Mesenchymal stem cell (in vitro differentiated cells and primary cell): Measurements from ENCODE around the gene TBC1D22A.

Experiments
- DNase-seq: peaks from one replicate; pipeline ENCODE4 v3.0.0-alpha.2; 2013
- H2AFZ ChIP-seq: one replicate; pipeline ENCODE4 v1.6.1; 2013; ENCODE audit warnings: low read depth, mild to moderate bottlenecking, control low read depth, inconsistent platforms, low read length, moderate library complexity
- H2AK5ac ChIP-seq: 2 replicates; pipeline ENCODE4 v1.6.1; 2013; ENCODE audit warnings: low read length, moderate library complexity, mild to moderate bottlenecking, inconsistent platforms; ENCODE audit not compliant: severe bottlenecking
- H2BK120ac ChIP-seq: one replicate; pipeline ENCODE4 v1.6.1; 2013; ENCODE audit warnings: low read depth, mild to moderate bottlenecking, inconsistent platforms, low read length, moderate library complexity
- H2BK12ac ChIP-seq, 2 experiments: one replicate each; pipeline ENCODE4 v1.6.1; 2013; ENCODE audit warnings: inconsistent platforms in 2 of 2, low read length in 2 of 2, mild to moderate bottlenecking in 2 of 2, moderate library complexity in 2 of 2, control low read depth in 1 of 2
- H2BK15ac ChIP-seq: one replicate; pipeline ENCODE4 v1.6.1; 2013; ENCODE audit warnings: mild to moderate bottlenecking, low read depth, inconsistent platforms; ENCODE audit not compliant: poor library complexity, severe bottlenecking
- H2BK5ac ChIP-seq: 2 replicates; pipeline ENCODE4 v1.6.1; 2013; ENCODE audit warnings: low read depth, mild to moderate bottlenecking, low read length, control low read depth, inconsistent platforms; ENCODE audit not compliant: poor library complexity, severe bottlenecking
- H3K14ac ChIP-seq, 2 experiments: one replicate each; pipeline ENCODE4 v1.6.1; 2013; ENCODE audit warnings: inconsistent platforms in 2 of 2, low read length in 2 of 2, control low read depth in 1 of 2, mild to moderate bottlenecking in 1 of 2, moderate library complexity in 1 of 2
- H3K18ac ChIP-seq, 2 experiments: one replicate each; pipeline ENCODE4 v1.6.1; 2013; ENCODE audit warnings: inconsistent platforms in 2 of 2, low read length in 2 of 2, control low read depth in 1 of 2, low read depth in 1 of 2, mild to moderate bottlenecking in 1 of 2
- H3K23ac ChIP-seq, 2 experiments: one replicate each; pipeline ENCODE4 v1.6.1; 2013; ENCODE audit warnings: inconsistent platforms in 2 of 2, low read length in 2 of 2, mild to moderate bottlenecking in 2 of 2, moderate library complexity in 2 of 2, control low read depth in 1 of 2
- H3K27ac ChIP-seq: 2 replicates; pipeline ENCODE4 v1.5.1; 2013; ENCODE audit warnings: mild to moderate bottlenecking, moderate library complexity, low read length, control low read depth, inconsistent platforms; ENCODE audit not compliant: poor library complexity, severe bottlenecking
- H3K27me3 ChIP-seq, 2 experiments: 2 replicates each; pipeline versions ENCODE4 v1.6.1 to v1.7.0; 2013; ENCODE audit warnings: low read length in 2 of 2, mild to moderate bottlenecking in 2 of 2, moderate library complexity in 2 of 2, control low read depth in 1 of 2, inconsistent platforms in 1 of 2; ENCODE audit not compliant: control insufficient read depth in 1 of 2, insufficient read depth in 1 of 2
- H3K36me3 ChIP-seq, 2 experiments: 2 replicates each; pipeline versions ENCODE4 v1.6.1 to v1.7.0; 2013; ENCODE audit warnings: low read length in 2 of 2, control low read depth in 1 of 2, inconsistent platforms in 1 of 2, low read depth in 1 of 2, mild to moderate bottlenecking in 1 of 2; ENCODE audit not compliant: insufficient read depth in 2 of 2, control insufficient read depth in 1 of 2
- H3K4ac ChIP-seq, 2 experiments: one replicate each; pipeline ENCODE4 v1.6.1; 2013; ENCODE audit warnings: inconsistent platforms in 2 of 2, low read length in 2 of 2, mild to moderate bottlenecking in 2 of 2, moderate library complexity in 2 of 2, control low read depth in 1 of 2, low read depth in 1 of 2
- H3K4me1 ChIP-seq: 2 replicates; pipeline ENCODE4 v1.6.1; 2013; ENCODE audit warnings: low read depth, low read length, control low read depth; ENCODE audit not compliant: control insufficient read depth, insufficient read depth
- H3K4me2 ChIP-seq: 2 replicates; pipeline ENCODE4 v1.6.1; 2013; ENCODE audit warnings: low read length, mild to moderate bottlenecking, inconsistent platforms; ENCODE audit not compliant: poor library complexity, severe bottlenecking
- H3K4me3 ChIP-seq, 2 experiments: 2 replicates each; pipeline versions ENCODE4 v1.5.1 to v1.7.0; 2013; ENCODE audit warnings: low read length in 2 of 2, mild to moderate bottlenecking in 2 of 2, control low read depth in 1 of 2, low read depth in 1 of 2; ENCODE audit not compliant: insufficient read depth in 1 of 2
- H3K79me1 ChIP-seq: replicated peaks from 2 replicates; pipeline ENCODE4 v1.6.1; 2013; ENCODE audit warnings: mild to moderate bottlenecking, control low read depth, low read length, inconsistent platforms; ENCODE audit not compliant: poor library complexity, severe bottlenecking
- H3K9ac ChIP-seq: 2 replicates; pipeline ENCODE4 v1.7.0; 2013; ENCODE audit warnings: mild to moderate bottlenecking, low read length, moderate library complexity
- H3K9me3 ChIP-seq: 2 replicates; pipeline ENCODE4 v1.7.0; 2013; ENCODE audit warnings: mild to moderate bottlenecking, low read length; ENCODE audit not compliant: control insufficient read depth
- H4K8ac ChIP-seq: one replicate; pipeline ENCODE4 v1.6.1; 2013; ENCODE audit warnings: inconsistent platforms, mild to moderate bottlenecking, low read length, moderate library complexity
- H4K91ac ChIP-seq: one replicate; pipeline ENCODE4 v1.6.1; 2013; ENCODE audit warnings: mild to moderate bottlenecking, low read length, inconsistent platforms
- WGBS: methylation state at CpG from one replicate; pipeline ENCODE4 v1.1.7; 2013; ENCODE audit warnings: mixed read lengths; 5-methylcytosine and 5-hydroxymethylcytosine counted together

TBC1D22A gene

DNA sequence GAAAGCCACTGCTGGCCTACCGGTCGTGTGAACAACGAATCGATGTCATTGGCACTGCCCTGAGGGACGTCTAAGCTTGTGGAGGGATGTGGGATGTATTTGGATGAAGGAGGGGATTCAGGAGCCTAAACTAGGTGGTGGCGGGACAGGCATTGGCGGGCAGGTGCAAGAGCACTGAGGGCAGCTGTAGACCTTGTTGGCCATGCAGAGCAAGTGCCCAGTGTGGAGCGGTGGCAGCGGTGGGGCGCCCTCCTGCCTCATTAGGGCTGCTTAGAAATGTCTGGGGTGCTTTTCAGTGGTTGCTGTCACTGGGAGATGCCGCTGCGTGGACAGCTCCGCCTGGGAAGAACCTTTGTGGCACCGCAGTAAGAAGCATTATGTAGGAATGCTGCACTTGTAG, 220.2 kb downstream of the TBC1D22A start:
- Histone ChIP-seq H2BK120ac (no peak overlapping the region), H3K23ac (peak overlapping the region in 1 of 2 experiments; percentile 54), H3K4me1 (peaks cover 10% of the 10 kb centered on the region), H2AFZ (no peak overlapping the region), H2BK15ac (no peak overlapping the region), H3K9ac (no peak overlapping the region), H2BK5ac (no peak overlapping the region), H3K4ac (no peak overlapping the region), H3K4me3 (no peak overlapping the region), H3K27ac (no peak overlapping the region), H2AK5ac (no peak overlapping the region), H3K4me2 (no peak overlapping the region), H3K79me1 (peaks cover 23% of the 10 kb centered on the region), H4K8ac (no peak overlapping the region), H3K27me3 (no peaks in the 10 kb centered on the region), H3K14ac (peak overlapping the region in 1 of 2 experiments; percentile 4), H4K91ac (no peak overlapping the region), H3K9me3 (no peaks in the 10 kb centered on the region), H2BK12ac (no peak overlapping the region), H3K36me3 (peaks cover 14 to 17% of the 10 kb centered on the region in 2 experiments), H3K18ac (no peak overlapping the region)
- DNase-seq: no peak
- WGBS: 96% methylated on average over 14 of the region's 14 CpGs

DNA sequence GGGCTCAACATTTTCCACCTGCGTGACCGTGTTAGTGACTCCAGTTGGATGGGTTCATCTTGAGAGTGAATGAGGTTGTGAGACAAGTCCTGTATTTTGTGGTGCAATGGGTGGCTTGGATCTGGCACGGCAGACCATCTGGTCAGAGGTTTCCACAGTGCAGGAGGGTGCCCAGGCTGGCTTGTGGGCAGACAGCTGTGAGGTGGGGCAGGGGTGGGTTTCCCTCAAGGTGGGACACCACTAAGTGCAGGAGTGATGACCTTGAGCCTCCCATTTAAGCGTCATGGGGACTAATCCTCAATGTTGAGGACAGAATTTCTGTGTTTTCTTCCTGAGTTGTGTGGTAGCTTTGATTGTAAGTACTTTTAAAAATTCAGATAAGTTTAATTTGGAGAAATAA, 220.6 kb downstream of the TBC1D22A start:
- peaks cover 21% of the 10 kb centered on the region for H3K79me1 ChIP-seq
- H2BK15ac ChIP-seq: no peak overlapping the region
- peaks cover 10% of the 10 kb centered on the region for H3K4me1 ChIP-seq
- no peak overlapping the region for H4K91ac ChIP-seq
- H3K9me3 ChIP-seq: no peaks in the 10 kb centered on the region
- no peak overlapping the region for H3K9ac ChIP-seq
- H3K4me3 ChIP-seq: no peak overlapping the region
- no peaks in the 10 kb centered on the region for H3K27me3 ChIP-seq
- H3K14ac ChIP-seq: peak overlapping the region in 1 of 2 experiments; percentile 4
- no peak overlapping the region for H4K8ac ChIP-seq
- H3K23ac ChIP-seq: no peak overlapping the region
- WGBS: 97% methylated on average over 4 of the region's 4 CpGs
- no peak overlapping the region for H2AK5ac ChIP-seq
- H2BK12ac ChIP-seq: no peak overlapping the region
- no peak overlapping the region for H3K4me2 ChIP-seq
- peaks cover 10 to 17% of the 10 kb centered on the region in 2 experiments for H3K36me3 ChIP-seq
- no peak for DNase-seq
- no peak overlapping the region for H3K18ac ChIP-seq
- no peak overlapping the region for H3K27ac ChIP-seq
- no peak overlapping the region for H2BK5ac ChIP-seq
- H2BK120ac ChIP-seq: no peak overlapping the region
- H3K4ac ChIP-seq: no peak overlapping the region
- H2AFZ ChIP-seq: no peak overlapping the region

DNA sequence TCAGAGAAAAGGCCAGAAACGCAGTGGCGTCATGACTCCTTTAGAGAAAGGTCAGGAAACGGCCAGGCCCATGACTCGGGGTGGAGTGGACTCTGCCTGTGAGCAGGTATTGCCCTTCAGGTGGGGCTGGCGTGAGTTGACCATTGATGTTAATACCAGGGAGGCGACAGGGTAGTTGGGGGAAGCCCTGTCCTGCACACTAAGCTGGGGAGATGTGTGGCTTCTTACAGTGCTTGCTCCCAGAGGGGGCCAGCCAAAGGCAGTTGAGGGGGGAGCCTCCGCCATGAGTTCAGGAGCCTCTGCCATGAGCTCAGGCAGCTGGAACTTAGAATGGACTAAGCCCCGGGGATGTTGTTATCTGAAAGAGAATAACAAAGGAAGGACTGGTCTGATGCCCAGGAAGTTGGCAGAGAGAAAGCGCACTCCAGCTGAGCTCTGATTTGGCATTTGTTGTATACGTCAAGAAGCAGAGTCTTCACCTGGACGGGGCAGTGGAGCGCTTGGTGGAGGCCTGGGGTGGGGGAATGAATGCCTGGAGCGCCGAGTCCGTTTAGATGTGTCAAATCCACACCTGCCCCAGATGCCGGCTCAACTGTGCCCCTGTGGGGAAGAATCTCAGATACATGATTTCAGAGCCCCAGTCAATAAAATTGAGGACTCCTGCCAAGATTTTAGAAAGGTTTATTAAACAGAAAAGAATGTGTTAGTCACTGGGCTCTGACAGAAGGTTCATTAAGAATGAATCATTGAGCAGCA, 222.5 kb downstream of the TBC1D22A start:
- Histone ChIP-seq H2AFZ (no peak overlapping the region), H3K9me3 (no peaks in the 10 kb centered on the region), H3K27me3 (no peaks in the 10 kb centered on the region), H2BK12ac (no peak overlapping the region), H3K23ac (no peak overlapping the region), H4K8ac (no peak overlapping the region), H3K4me1 (peaks cover 10% of the 10 kb centered on the region), H4K91ac (no peak overlapping the region), H3K27ac (peak overlapping the region; percentile 76), H3K36me3 (peaks cover 3 to 9% of the 10 kb centered on the region in 2 experiments), H3K18ac (peak overlapping the region in 1 of 2 experiments; percentile 41), H3K9ac (no peak overlapping the region), H3K14ac (peak overlapping the region in 1 of 2 experiments; percentile 84), H3K4me2 (peak overlapping the region; percentile 7), H2AK5ac (peak overlapping the region; percentile 81), H2BK15ac (no peak overlapping the region), H2BK120ac (no peak overlapping the region), H3K4me3 (no peak overlapping the region), H2BK5ac (peak overlapping the region; percentile 26), H3K4ac (no peak overlapping the region), H3K79me1 (peaks cover 20% of the 10 kb centered on the region)
- WGBS: 85% methylated on average over 16 of the region's 16 CpGs
- peak; percentile 3 for DNase-seq

DNA sequence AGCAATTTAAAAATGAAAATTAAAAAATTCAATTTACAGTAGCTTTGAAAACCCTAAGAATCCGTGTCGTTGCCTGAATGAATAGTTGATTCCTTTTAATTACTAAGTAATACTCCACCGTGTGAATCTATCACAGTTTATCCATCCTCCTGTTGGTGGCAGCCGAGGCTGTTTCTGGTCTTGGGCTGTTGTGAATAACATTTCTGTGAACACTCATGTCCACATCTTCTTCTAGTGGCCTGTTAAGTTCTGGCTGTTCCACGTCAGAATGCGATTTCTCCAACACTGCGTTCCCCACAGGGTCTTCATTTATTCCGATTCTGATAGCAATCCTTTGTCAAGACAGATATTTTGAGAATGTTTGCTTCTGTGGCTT, 223.0 kb downstream of the TBC1D22A start:
- H3K27me3 ChIP-seq: no peaks in the 10 kb centered on the region
- H3K27ac ChIP-seq: peak overlapping the region; percentile 34
- no peak overlapping the region for H2BK5ac ChIP-seq
- H3K4me2 ChIP-seq: no peak overlapping the region
- no peak overlapping the region for H4K8ac ChIP-seq
- H3K18ac ChIP-seq: no peak overlapping the region
- H2BK15ac ChIP-seq: no peak overlapping the region
- H3K4ac ChIP-seq: no peak overlapping the region
- DNase-seq: peak; percentile 2
- H4K91ac ChIP-seq: no peak overlapping the region
- H2AK5ac ChIP-seq: no peak overlapping the region
- no peak overlapping the region for H3K23ac ChIP-seq
- H3K79me1 ChIP-seq: peaks cover 20% of the 10 kb centered on the region
- H3K4me1 ChIP-seq: peaks cover 10% of the 10 kb centered on the region
- H2BK120ac ChIP-seq: no peak overlapping the region
- H3K14ac ChIP-seq: no peak overlapping the region
- no peak overlapping the region for H3K4me3 ChIP-seq
- WGBS: 90% methylated on average over 4 of the region's 8 CpGs
- H3K36me3 ChIP-seq: peaks cover 2 to 11% of the 10 kb centered on the region in 2 experiments
- no peak overlapping the region for H2AFZ ChIP-seq
- H2BK12ac ChIP-seq: no peak overlapping the region
- no peak overlapping the region for H3K9ac ChIP-seq
- H3K9me3 ChIP-seq: no peaks in the 10 kb centered on the region
